Measurements from ENCODE around the gene BIRC6.
"Not testable (repeated sequence)": the region's sequence is repeated elsewhere in the genome, so short reads cannot be mapped to it uniquely, and the experiment has no call there.

Gene BIRC6

GRCh38 chr2:32452338-32453064 lies 95.7 kb downstream of the BIRC6 start:
- H3K4me3 ChIP-seq (ENCODE audit: low read length), result no peak overlapping the region
- DNase-seq (ENCODE audit: low read depth), result no peak
- TF ChIP-seq CTCF (conservative IDR thresholded peaks at IDR 0.05; ENCODE audit: low read depth, low read length), result no peak

GRCh38 chr2:32453242-32454062 lies 96.6 kb downstream of the BIRC6 start:
- no peak for TF ChIP-seq CTCF (conservative IDR thresholded peaks at IDR 0.05; ENCODE audit: low read depth, low read length)
- no peak overlapping the region for H3K4me3 ChIP-seq (ENCODE audit: low read length)
- DNase-seq (ENCODE audit: low read depth), result no peak

GRCh38 chr2:32455816-32456215 lies 99.0 kb downstream of the BIRC6 start:
- no peak for TF ChIP-seq CTCF (conservative IDR thresholded peaks at IDR 0.05; ENCODE audit: low read depth, low read length)
- no peak for DNase-seq (ENCODE audit: low read depth)
- no peak overlapping the region for H3K4me3 ChIP-seq (ENCODE audit: low read length)

- no peak overlapping the region for H3K4me3 ChIP-seq (ENCODE audit: low read length)
- no peak for TF ChIP-seq CTCF (conservative IDR thresholded peaks at IDR 0.05; ENCODE audit: low read depth, low read length)
- DNase-seq (ENCODE audit: low read depth), result no peak
Observed at GRCh38 chr2:32456808-32457207, 100.0 kb downstream of the BIRC6 start.

- no peak overlapping the region for H3K4me3 ChIP-seq (ENCODE audit: low read length)
Observed at GRCh38 chr2:32457814-32458213, 101.0 kb downstream of the BIRC6 start.

GRCh38 chr2:32460861-32461260 lies 104.0 kb downstream of the BIRC6 start:
- not testable (repeated sequence) for DNase-seq (ENCODE audit: low read depth); H3K4me3 ChIP-seq (ENCODE audit: low read length)

More at GRCh38 chr2:32457814-32458213, 101.0 kb downstream of the BIRC6 start:
- TF ChIP-seq CTCF (conservative IDR thresholded peaks at IDR 0.05; ENCODE audit: low read depth, low read length), result no peak
- DNase-seq (ENCODE audit: low read depth), result no peak

GRCh38 chr2:32463110-32463509 lies 106.3 kb downstream of the BIRC6 start:
- no peak for TF ChIP-seq CTCF (conservative IDR thresholded peaks at IDR 0.05; ENCODE audit: low read depth, low read length)
- no peak overlapping the region for H3K4me3 ChIP-seq (ENCODE audit: low read length)
- no peak for DNase-seq (ENCODE audit: low read depth)

Data from retinal pigment epithelial cell (primary cell).